ENCODE measurements around the gene SDHAF2. TPM values are rescaled to one million over a fixed set of nuclear protein-coding genes. Genes with fewer than 3 reads are reported as not detected.
"Not testable (repeated sequence)": the region's sequence is repeated elsewhere in the genome, so short reads cannot be mapped to it uniquely, and the experiment has no call there.

Gene SDHAF2
- total and polyA plus RNA-seq, 11 donors = 25.7 to 124 (median 34.5) TPM

DNA sequence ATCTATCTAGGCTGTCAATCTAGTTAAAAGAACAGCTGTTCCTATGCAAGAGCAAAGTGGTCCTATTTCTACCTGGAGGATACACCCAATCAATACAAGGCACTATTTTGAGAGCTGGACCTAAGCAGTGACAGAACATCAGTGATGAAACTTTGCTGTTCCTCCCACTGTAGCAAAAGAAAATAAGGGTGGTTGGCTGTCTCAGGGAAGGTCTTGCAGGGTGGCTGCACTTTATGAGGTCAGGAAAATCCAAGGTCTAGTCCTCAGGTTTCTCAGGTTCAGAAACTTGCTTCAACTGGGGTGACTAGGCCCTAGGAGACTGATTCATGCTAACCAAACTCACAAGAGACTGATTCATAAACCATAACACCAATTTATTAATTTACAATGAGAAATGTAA, 11.8 kb upstream of the SDHAF2 start:
- H3K27me3 ChIP-seq = no peaks in the 10 kb centered on the region
- DNase-seq (no peak), ATAC-seq (no peak)
- peak overlapping the region in 3 of 12 donors; percentile 2 to 46 (median 16) for H3K27ac ChIP-seq
- H3K4me1 ChIP-seq = peaks cover 0 to 25% (median 7%) of the 10 kb centered on the region in 12 donors
- TF ChIP-seq POLR2A (IDR thresholded peaks at IDR 0.05) (no peak), CTCF (IDR thresholded peaks at IDR 0.05) (no peak)
- peaks cover 0 to 99% (median 97%) of the 10 kb centered on the region in 9 donors for H3K36me3 ChIP-seq
- no peak overlapping the region for H3K4me3 ChIP-seq
- H3K9me3 ChIP-seq = no peaks in the 10 kb centered on the region
- intact Hi-C loops (cut with DNase I) = no loop called here

GRCh38 chr11:61422226-61422625, 7.7 kb upstream of the SDHAF2 start:
- Histone ChIP-seq H3K36me3 (peaks cover 0 to 99% (median 97%) of the 10 kb centered on the region in 9 donors), H3K9me3 (no peaks in the 10 kb centered on the region), H3K27me3 (no peaks in the 10 kb centered on the region), H3K27ac (no peak overlapping the region), H3K4me3 (no peak overlapping the region), H3K4me1 (peaks cover 0 to 30% (median 9%) of the 10 kb centered on the region in 12 donors)
- ATAC-seq = no peak
- 93 to 96% (median 95%) methylated on average over 3 of the region's 3 CpGs for WGBS, 4 donors
- DNase-seq = no peak
- intact Hi-C loops (cut with DNase I) = no loop called here
- TF ChIP-seq CTCF (IDR thresholded peaks at IDR 0.05) (no peak), POLR2A (IDR thresholded peaks at IDR 0.05) (no peak)

DNA sequence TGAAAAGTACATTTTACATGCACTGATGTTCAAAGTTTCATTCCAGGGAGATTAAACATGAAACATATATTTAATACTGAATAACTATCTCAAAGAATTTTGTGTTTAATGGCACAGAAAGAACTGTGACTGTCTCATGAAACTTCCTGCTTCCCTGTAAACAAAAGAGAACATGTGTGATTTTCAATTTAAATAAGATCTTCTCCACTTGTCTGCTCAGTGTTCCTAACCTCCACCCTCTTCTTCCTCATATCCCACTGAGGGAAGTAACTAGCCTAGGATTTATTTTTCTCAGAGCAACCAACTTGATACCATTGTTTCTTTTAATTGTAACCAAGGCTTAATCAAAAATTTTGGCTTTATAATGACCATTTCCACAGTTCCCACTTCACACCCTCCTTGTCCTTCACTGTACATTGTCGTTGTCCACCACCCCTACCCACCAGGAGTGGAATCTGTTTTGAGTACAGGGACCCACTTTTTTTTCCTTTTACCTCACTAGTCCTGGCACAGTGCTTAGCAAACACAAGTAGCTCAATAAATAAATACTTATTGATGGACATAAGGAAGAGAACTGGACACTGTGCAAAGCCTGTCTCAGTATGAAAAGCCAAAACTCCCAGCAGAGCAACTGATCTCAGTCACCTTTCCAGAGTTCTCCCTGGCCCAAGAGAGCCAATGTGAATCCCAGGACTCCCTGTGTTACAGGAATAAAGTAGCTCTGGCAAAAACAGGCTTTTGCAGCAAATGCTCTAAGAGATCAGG, 4.4 kb upstream of the SDHAF2 start:
- no peak for ATAC-seq
- no peak overlapping the region for H3K4me3 ChIP-seq
- TF ChIP-seq CTCF (IDR thresholded peaks at IDR 0.05) (no peak), POLR2A (IDR thresholded peaks at IDR 0.05) (no peak)
- H3K4me1 ChIP-seq = peaks cover 0 to 36% (median 20%) of the 10 kb centered on the region in 12 donors
- no peaks in the 10 kb centered on the region for H3K9me3 ChIP-seq
- H3K27me3 ChIP-seq = no peaks in the 10 kb centered on the region
- no peak for DNase-seq
- intact Hi-C loops (cut with DNase I) = loop anchor here in 1 of 10 donors (5.0 kb wide), 1 partner anchor 58 kb away; no protein-coding TSS in a partner anchor
- WGBS, 4 donors = 74 to 95% (median 86%) methylated on average over 1 of the region's 1 CpG
- peaks cover 0 to 83% (median 81%) of the 10 kb centered on the region in 9 donors for H3K36me3 ChIP-seq
- no peak overlapping the region for H3K27ac ChIP-seq

- no peaks in the 10 kb centered on the region for H3K27me3 ChIP-seq
- DNase-seq = peak; percentile 73 to 83 (median 75)
- intact Hi-C loops (cut with DNase I) = loop anchor here in 1 of 10 donors (5.0 kb wide), 1 partner anchor 62 kb away; no protein-coding TSS in a partner anchor
- TF ChIP-seq POLR2A (IDR thresholded peaks at IDR 0.05) (no peak), CTCF (IDR thresholded peaks at IDR 0.05) (peak in 10 of 12 donors; percentile 9 to 57 (median 30))
- peaks cover 0 to 56% (median 52%) of the 10 kb centered on the region in 9 donors for H3K36me3 ChIP-seq
- peaks cover 0 to 50% (median 39%) of the 10 kb centered on the region in 12 donors for H3K4me1 ChIP-seq
- H3K4me3 ChIP-seq = peak overlapping the region; percentile 61 to 97 (median 80)
- H3K9me3 ChIP-seq = no peaks in the 10 kb centered on the region
- ATAC-seq = peak; percentile 38 to 83 (median 72)
- peak overlapping the region; percentile 90 to 99 (median 96) for H3K27ac ChIP-seq
- 0 to 1% (median 0%) methylated on average over 2 to 37 of the region's 37 CpGs for WGBS, 4 donors
Measured at GRCh38 chr11:61429346-61429690, 606 bp upstream of the SDHAF2 start.

GRCh38 chr11:61430839-61431238, 915 bp downstream of the SDHAF2 start:
- 69 to 76% (median 74%) methylated on average over 10 of the region's 10 CpGs for WGBS, 4 donors
- intact Hi-C loops (cut with DNase I); H3K9me3 ChIP-seq; H3K27me3 ChIP-seq; DNase-seq; ATAC-seq: not testable (repeated sequence)
- Histone ChIP-seq H3K4me1 (peaks cover 0 to 56% (median 41%) of the 10 kb centered on the region in 12 donors), H3K4me3 (peak overlapping the region; percentile 61 to 97 (median 80)), H3K27ac (peak overlapping the region in 6 of 12 donors; percentile 90 to 99 (median 96)), H3K36me3 (peaks cover 0 to 41% (median 38%) of the 10 kb centered on the region in 9 donors)

Data from heart left ventricle (tissue), 16 donors.